Mammary epithelial cell (primary cell): ENCODE data around the gene SPOCK2.

ENCODE experiments used
- CTCF ChIP-seq, 2 donors: IDR thresholded peaks in 1 of 2; conservative IDR thresholded peaks in 1 of 2; 2 replicates each; pipeline ENCODE4 v1.5.1; 2011 to 2012; ENCODE audit warnings: inconsistent platforms in 2 of 2, low read length in 2 of 2, mild to moderate bottlenecking in 2 of 2, control low read depth in 1 of 2, low read depth in 1 of 2; ENCODE audit not compliant: insufficient read depth in 1 of 2; ENCODE audit errors: extremely low read depth in 1 of 2
- EZH2 ChIP-seq: IDR thresholded peaks from 2 replicates; pipeline ENCODE4 v1.6.1; 2012; ENCODE audit warnings: low read length, inconsistent platforms, borderline replicate concordance

GRCh38 chr10:72011016-72011415 lies 77.3 kb downstream of the SPOCK2 start:
- no peak for TF ChIP-seq CTCF (conservative IDR thresholded peaks at IDR 0.05 in 1 of 2, IDR thresholded peaks at IDR 0.05 in 1 of 2; ENCODE audit: extremely low read depth in 1 of 2, insufficient read depth in 1 of 2, low read depth in 1 of 2, low read length in 2 of 2)
- TF ChIP-seq EZH2, result no peak
